Stimulated activated CD8-positive, alpha-beta memory T cell treated with anti-CD3 and anti-CD28 coated beads, Interleukin-12 subunit alpha, Interleukin-12 subunit beta, amount 100 ng/mL, for 1 hour (primary cell): ENCODE data around the gene ZBTB7C.

Source experiments
- DNase-seq: peaks from one replicate; pipeline ENCODE4 v3.0.0-alpha.2; 2020; ENCODE audit warnings: low read depth

Gene ZBTB7C

DNA sequence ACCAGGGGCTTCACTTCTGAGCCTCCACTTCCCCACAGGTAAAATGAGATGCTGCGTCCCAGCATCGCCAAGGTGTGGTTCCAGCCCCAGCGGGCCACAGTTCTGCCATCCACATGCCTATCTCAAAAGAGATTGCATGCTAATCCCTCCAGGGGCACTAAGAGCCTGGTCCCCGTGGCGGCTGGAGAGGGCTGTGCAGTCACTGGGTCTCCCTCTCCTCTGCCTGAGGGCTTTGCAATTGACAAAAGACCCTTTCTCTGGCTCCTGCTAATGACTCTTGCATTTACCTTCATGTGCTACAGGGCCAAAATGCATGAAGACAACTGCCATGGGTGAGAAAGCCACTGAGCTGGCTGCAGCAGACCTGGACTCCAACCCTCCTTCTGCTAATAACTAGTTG lies 18.5 kb downstream of the ZBTB7C start:
- no peak for DNase-seq

DNA sequence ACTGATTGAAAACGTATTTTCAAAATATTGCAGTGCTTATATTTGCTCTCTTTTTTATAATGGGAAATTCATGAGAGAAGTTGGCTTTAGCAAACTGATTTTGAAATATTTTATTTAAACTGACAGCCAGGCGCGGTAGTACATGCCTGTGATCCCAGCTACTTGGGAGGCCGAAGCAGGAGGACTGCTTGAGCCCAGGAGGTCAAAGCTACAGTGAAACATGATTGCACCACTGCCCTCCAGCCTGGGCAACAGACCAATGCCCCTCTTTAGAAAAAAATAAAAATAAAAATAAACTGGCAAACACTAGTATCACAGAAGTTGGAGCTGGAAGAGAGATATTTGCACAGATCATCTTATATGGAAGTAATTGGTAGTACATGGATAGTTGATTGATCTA lies 20.7 kb downstream of the ZBTB7C start:
- DNase-seq = no peak

DNA sequence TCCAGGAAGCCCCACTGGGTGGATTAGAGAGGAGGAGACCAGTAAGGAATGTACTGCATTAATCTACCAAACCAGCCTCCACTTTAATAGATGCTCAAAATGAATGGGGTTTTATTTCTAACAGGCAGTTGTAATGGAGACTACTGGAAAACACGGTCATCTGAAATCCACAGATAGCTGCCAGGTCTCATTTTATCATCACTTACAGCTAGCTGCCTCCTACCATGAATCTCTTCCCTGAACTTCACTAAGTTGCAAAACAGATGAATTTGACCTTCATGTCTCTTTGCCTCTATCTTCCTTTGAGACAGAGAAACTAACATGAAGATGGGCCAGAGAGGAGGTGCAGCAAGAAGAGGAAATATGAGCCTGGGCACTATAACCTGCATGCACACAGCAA lies 21.9 kb downstream of the ZBTB7C start:
- DNase-seq = no peak

DNA sequence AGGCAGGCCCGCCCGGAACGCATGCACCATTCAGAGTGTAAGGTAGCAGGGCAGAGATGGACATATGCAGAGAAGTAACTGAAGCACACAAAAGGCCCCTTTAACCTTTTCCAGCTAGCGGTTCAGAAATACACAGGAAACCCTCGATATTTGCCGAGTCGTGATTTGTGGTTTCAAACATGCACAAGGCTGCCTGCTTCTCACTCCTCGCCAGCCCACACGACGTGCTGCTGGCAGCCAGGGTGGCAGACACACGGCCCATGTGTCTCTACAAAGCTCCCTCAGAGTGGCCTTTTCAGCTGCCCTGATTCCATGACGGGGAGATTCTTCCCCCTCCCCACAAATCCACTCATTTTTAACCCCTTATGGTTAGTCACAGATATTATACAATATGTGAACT lies 23.6 kb downstream of the ZBTB7C start:
- DNase-seq = no peak

DNA sequence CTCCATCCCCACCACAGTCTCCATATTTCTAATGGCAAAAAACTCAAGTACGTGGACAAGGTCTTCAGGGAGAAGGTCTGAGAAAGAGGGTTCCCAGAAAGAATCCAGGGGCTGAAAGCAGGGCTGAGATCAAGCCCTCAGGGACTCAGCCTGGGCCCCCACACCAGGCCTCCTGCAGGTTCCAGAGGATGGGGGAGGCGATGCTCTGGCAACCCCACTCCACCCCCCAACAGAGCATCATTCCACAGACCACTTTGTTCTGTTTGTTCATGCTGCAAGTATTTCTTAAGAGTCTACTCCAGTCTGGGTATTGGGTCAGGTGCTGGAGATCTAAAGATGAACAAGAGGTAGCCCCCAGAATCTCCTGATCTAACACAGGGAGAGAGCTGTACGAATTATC lies 32.2 kb downstream of the ZBTB7C start:
- DNase-seq = no peak

DNA sequence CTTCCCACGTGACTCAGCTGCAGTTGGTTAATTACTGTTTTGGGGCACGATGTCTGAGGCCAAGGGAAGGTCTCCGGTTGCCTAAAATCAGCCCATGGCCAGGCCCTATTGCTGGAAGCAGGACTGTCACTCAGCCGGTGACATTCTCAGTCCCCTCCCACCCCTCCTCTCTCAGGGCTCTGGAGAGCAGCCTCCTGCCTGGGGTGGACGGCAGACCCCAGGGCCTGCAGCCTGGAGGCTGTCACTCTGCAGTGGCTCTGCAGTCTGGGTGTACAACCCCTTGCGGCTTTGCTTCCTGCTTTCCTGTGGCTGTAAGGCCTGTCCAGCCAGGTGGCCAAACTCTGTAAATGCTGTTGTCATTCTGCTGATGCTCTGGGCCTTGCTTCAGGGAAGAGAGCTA lies 32.8 kb downstream of the ZBTB7C start:
- DNase-seq = no peak

DNA sequence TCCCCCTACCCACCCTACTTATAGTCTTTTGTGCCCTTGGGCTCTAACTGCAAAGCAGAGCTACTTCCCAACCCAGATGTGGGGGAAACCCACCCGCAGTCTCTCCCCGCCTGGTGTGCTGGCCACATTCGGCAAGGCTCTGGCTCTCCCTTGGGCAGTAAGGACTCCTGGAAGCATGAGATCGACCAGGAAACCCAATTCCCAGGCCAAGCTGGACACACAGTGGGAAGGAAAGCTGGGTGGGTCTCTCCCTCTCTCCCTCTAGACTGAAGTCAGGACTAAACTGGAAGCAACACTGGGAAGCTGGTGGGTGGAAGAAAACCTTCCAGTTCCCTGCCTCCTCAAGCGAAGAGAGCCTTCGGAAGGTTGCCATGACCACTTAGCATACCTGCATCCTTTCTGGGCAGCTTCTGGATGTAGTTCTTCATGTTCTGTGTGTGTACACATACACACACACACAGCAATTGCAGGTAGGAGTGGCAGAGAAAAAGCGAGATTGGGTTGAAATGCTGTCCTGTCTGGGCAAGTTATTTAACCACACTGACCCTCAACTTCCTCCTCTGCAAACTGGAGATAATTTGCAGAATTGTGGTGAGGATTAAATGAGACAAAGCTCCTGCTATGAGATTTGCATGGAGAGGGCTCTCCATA lies 33.9 kb downstream of the ZBTB7C start:
- DNase-seq = no peak

DNA sequence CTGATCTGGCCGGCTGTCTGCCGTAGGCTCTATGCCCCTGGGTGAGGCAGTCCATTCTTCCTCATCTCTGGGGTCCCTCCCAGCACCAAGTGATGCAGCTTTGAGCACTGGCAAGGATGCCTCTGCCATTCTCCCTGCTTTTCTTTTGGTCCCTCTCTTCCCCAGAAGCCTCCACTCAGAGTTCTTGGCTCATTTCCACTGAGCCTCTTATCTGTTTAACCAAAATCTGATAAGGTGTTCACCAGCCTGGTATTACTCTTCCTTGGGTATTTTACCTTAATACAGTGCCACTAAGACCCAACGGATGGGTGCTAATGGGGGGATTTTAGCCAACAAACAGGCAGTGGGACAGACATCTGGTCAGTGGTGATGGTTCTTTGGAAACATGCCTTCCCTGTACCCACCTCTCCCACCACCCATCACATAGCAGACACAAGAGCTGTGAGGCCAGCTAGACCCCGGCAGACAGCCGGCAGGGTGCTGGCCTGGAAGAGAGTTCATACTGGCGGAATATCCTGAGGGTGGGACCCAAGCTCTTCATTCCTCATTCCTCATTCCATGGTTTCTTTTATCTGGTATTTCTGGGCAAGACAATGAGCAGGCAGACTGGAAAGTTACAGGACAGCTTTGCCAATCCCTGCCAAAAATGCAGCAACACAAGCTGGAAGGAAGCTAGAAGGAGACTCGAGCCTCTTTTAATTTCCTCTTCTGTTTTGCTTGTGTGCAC lies 34.6 kb downstream of the ZBTB7C start:
- DNase-seq = no peak

DNA sequence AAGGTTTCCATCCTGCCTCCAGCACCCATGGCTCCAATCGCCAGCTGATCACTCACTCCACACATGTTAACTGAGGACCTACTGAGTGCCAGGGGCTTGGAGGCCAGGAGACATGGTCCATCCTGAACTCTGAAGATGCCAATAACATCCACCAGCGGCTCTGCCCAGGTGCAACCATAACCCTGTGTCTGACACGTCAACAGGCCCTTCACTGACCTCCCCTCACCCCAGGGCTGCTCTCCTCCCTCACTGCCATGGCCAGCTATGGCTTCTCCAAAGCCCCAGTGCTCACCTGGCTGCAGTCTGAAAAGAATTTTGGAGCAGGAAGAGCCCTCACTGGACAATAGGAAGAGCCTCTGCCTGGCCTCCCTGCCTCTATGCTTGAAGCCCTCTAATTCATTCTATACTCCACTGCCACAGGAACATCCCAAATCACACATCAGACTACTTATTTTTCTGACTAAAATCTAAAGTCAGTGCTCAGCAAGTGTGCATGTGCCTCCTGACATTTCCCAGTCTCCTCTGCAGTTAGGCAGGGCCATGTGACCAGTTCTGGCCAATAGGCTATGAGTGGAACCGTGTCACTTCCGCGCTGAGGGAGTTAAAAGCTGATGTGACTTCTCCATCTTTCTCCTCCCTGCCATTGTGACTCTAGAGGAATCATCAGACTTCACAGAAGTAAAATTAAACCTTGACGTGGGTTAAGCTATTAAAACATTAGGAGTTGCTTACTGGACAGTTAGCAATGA lies 37.2 kb downstream of the ZBTB7C start:
- no peak for DNase-seq

DNA sequence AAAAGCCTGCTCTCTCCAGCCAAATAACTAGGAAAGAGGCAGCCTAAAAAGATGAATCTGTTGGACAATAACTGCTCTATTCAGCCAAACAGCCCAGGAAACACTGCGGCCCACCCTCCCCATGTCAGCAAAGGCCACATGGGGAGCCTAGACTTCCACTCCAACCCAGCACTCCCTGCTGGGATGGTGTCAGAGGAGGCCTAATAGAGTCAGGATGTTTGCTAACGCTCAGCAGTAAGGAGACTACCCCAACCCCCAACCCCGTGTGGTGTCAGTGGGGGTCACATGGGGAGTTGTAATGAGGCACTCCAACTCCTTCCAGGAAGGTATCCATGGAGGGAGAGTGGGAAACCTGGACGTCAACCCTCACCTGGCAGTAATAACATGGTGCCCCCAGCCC lies 41.6 kb downstream of the ZBTB7C start:
- no peak for DNase-seq

DNA sequence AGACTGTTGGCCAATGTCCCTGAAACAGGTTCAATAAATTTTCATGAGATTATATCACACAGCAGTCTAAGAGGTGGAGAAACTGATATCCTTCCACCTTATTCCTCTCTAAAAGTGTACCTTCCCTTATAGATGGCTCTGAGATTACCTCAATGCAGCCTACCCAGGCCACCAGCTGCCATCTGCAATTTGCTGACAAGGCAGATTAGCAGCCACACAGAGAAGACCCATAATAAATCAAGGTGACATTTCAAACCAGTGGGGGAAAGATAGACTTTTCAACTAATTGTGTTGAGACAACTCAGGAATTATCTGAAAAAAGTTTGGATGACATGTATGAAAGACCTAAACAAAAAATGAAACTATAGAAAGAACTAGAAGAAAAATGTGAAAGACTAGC lies 43.2 kb downstream of the ZBTB7C start:
- no peak for DNase-seq

DNA sequence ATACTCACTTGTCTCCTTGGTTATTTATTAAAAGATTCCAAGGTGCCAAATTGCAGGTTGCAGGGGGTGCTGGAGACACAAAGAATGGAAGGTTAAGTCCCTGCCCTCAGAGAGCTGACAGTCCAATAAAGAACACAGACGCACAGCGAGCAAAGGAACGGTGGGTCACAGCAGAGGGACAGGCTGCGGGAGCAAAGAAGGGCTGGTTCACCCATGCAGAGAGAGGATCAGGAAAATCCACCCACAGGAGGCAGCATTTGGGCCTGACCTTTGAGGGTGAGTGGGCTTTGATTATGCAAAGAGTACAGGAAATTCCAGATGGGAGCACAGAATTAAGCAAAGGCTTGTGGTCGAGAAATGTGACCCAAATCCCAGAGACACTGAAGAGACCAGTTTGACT lies 45.0 kb downstream of the ZBTB7C start:
- no peak for DNase-seq

DNA sequence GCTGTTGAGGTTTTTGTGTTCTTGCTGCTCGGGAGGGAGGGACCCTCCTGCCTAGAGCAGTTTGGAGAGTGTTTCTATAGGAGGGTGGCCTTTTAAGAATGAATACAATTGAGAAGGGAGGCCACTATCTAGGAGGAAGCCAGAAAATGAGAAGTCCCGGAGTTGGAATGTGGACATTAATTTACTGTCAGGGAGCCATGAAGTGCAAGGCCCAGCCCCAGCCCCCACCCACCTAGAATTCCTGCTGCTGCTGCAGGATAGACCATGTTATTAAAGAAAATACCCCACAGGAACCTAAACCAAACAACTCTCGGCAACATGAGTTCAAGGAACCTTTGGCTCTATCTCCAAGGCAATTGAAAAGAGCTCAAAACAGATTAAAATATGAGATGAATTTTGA lies 46.0 kb downstream of the ZBTB7C start:
- DNase-seq = no peak

DNA sequence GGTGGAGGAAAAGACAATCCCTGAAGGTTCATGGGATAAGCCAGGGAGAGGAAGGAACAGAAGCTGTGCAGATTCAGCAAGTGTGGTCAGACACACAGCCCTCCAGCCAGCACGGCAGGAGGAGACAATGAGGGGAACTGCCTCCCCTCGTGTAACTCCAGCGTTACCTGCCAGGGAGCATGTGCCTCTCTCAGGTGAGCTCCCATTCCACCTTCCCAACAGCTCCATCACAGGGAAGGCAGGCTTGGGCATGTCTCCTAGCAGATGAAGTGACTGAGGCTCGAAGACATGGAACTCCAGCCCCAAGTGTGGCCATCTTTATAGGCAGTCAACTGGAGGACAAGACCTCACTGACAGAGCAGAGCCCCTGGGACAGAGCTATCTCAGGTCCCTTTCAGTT lies 47.4 kb downstream of the ZBTB7C start:
- DNase-seq = no peak

DNA sequence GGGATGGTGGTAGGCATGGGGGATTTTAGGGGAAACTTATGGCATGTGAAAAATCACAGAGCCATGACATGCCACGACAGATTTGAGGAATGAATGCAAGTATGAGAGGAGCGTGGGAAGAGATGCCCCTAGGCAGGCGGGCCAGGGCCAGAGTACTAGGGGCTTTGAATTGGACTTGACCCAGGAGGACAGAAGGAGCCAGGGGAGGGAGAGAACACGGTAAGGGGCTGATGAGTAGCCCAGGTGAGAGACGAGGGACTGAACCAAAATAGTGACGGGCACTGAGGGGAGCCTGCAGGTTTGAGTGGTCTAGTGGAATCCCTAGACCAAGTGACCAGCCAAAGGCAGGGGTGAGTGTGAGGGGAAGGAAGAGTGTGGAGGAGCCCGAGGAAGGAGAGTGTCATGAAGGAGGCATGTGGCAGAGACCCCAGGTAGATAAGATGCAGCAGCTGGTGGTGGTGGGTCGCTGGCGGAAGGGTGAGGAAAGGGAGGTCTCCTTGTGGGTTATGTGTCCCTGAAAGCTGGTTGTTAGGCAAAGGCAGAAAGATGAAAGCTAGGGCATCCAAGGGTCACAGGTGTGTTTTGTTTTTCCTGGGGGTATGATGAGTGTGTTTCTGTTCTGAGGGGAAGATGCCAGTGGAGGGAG lies 48.7 kb downstream of the ZBTB7C start:
- DNase-seq = no peak

DNA sequence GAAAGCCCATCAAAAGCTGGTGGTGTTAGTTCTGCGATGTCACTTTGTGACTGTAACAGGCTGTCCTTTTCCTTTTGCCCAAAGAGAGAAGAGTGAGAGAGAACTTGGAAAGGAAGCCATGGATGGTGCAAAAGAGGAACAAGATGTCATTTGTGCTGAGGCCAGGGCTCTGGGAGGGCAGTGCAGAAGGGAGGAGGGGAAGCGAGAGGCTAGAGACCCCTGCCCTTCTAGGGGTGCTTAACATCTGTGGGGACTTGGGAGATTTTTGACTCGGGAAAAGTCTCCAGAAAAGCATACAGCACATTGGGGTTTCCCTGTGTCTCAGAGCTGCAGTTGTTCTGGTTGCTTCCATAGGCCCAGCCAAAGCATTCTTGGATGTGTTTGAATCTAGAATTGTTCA lies 49.6 kb downstream of the ZBTB7C start:
- no peak for DNase-seq

DNA sequence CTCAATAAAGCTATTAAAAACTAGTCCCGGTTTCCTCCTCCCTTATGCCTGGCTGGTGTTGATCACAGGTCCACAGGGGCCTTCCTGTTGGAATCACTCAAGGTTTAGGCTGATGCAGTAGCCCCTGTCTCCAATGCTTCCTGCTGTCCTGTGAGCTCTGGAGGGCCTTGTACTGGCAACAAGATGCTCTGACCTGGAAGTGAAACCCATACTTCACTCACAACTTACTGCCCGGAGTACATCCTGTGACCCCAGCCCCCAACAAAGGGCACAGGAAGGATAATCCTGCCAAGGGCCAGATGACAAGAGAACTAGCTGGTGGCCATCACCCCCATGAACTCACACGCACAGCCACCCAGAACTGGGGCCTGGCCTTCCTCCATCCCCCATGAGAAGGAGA lies 50.3 kb downstream of the ZBTB7C start:
- no peak for DNase-seq

DNA sequence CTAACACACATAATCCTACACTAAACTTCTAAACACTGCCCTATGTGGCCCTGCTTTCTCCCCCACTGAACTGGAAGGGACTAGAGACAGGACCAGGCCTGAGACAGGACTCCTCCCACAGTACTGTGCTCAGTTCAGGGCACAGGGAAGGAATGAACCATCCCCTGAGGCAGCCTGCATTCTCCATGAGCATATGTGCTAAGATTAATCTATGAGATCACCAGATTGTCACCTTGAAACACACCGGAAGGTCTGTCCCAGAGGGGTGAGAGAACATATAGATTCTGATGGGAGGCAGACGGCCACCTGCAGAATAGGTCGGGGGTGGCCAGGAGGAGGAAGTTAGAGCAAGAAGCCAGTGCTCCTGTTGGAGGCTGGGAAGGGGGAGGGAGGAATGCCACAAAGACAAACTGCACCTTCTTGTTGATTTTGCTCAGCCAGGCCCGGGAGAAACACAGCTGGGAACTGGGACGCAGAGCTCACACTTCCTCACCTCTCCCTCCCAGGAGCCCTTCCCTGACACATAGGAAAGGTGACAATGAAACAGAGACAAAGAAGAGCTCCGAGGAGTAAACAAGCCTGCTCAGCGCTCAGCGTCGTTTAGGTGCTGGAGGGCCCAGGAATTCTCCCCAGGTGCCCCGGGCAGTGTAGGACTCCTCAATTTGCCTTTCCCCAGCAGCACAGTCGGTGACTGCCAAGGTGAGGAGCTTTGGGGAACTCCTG lies 52.1 kb downstream of the ZBTB7C start:
- DNase-seq = no peak

DNA sequence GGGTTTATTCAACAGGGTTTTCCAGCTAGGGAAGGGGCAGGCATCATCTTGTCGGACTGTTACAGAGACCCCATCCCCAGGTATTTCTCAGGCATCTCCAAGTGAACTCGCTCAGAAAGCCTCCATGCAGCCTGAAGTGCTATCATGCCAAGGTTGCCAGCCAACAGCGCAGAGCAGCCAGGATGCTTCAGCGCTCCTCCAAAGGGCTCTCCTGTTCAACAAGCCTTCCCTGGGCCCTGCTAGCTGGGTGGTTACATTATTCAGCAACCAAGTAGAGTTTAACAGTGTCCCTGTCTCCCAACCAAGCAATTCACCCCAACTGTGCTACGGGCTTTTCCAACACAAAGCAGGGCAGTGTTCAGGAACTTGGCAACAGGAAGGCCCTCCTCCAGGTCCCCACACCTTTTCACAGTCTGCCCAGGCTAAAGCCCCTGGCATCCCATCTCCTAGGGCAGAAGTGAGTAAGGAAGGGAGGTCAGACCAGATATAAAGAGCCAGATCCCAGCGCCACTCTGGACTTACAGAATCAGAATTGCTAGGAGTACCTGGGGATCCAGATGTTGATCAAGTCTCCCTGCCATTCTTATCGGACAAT lies 52.9 kb downstream of the ZBTB7C start:
- DNase-seq = no peak

DNA sequence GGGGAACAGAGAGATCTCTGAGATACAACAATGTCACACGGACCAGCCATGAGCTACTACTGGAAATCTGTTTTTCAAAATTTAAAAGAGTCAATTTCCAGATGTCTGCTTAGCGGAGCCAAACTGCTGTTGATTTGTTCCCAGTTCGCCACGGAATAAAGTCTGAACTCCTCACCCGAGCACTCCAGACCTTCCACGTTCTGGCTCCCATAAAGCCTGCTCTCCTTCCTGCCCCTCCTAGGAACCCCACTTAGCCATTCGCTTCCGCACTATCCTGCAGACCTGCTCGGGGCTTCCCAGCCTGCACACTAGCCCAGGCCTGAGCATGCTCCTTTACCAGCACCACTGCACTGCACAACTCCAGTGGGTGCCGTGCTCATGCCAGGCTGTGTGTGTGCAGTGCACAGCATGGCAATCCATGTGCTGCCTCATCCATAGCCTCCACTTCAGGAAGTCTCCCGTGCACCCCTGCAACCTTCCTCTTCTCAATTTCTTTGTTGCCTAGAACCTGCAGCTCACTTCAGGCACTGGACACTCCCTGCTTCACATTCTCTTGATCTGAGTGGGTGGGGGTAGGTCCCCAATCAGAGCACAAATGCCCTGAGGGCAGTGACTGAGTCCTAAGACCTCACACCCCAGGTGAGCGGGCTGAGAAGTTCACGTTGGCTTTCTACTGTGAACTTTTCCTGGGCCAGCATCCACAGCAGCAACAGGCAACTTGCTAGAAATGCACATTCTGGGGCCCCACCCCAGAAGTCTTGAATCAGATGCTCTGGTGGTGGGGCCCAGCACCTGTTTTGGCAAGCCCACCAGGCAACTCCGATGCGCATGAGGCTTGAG lies 53.7 kb downstream of the ZBTB7C start:
- DNase-seq = no peak

DNA sequence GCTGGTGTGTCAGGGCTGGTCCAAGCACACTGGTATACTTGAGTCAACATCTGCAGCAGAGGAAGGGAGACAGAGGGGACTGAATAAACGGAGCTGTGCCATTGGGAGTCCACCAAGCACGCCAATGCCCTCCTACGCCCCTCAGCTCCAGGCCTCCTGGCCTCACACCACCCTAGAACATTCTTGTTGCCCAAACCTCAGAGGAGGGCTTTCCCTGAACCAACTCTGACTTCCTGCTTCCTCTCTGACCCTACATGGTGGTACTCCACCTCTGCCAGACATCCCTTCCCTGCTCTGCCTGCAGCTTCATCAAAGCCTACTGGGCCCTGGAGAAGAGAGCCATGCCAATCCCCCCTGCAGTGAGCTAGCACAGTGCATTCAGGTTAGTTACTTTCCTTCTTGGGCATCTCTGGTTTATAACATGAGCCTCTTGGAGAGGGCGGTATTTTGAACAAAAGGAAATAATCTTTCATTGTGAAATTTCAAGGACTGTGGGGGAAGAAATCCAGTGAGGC lies 54.4 kb downstream of the ZBTB7C start:
- DNase-seq = no peak
